Putamen (tissue), 1 donor: ENCODE data around the gene PPHLN1.

Experiments
- DNase-seq: peaks from one replicate; pipeline ENCODE4 v3.0.0-alpha.2; 2016; ENCODE audit warnings: low spot score

The PPHLN1 gene

GRCh38 chr12:42325653-42326474 lies at the start of gene PPHLN1, which contains the start of gene ZCRB1:
PPHLN1 (plus strand) TSS chr12:42326167; CDS start chr12:42335903, 9,736 bp downstream.
ZCRB1 (minus strand) TSS chr12:42326094; CDS start chr12:42324102, 1,992 bp downstream.
- DNase-seq: peak; percentile 75

DNA sequence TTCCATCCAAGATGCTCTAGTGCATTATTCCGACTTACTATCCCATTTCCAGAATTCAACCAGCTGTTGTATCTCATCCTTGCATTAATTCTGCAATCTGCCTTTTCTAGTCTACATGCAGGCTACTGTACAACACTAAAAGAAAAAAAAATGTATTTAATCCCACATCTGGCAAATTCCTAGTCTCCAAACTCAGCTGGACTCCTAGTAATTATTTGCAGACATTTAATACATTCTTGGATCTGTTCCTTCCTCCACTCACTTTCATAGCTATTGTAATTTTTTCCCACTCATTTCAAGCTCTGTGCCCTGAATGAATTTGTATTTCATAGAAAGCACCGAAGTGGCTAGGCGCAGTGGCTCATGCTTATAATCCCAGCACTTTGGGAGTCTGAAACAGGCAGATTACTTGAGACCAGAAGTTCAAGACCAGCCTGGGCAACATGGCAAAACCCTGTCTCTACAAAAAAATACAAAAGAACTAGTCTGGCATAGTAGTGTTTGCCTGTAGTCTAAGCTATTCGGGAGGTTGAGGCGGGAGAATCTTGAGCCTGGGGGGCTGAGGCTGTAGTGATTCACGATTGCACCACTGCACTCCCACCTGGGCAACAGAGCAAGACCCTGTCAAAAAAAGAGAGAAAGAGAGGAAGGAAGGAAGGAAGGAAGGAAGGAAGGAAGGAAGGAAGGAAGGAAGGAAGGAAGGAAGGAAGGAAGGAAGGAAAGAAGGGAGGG lies 48.4 kb upstream of the PPHLN1 start:
- DNase-seq: no peak

- DNase-seq: no peak
Measured at GRCh38 chr12:42278128-42278510, 47.8 kb upstream of the PPHLN1 start.

DNA sequence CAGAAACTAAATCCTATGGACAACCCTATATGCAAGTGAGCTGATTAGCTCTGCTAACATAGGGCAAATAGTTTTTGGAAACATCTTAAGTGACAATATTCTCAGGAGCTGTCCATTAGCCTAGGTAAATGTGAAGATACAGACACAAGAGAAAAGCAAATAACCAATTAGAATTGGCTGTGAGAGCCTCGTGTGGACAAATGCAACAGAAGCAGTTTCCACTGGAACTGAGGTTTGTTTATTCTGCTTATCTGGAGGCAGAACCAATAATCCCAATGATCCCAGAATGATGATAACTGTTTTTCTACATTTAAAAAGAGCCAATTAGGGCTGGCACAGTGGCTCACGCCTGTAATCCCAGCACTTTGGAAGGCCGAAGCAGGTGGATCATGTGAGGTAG lies 44.7 kb upstream of the PPHLN1 start:
- DNase-seq: no peak

- no peak for DNase-seq
Measured at GRCh38 chr12:42281844-42282243, 44.1 kb upstream of the PPHLN1 start.

- no peak for DNase-seq
Measured at GRCh38 chr12:42282294-42282693, 43.7 kb upstream of the PPHLN1 start.

DNA sequence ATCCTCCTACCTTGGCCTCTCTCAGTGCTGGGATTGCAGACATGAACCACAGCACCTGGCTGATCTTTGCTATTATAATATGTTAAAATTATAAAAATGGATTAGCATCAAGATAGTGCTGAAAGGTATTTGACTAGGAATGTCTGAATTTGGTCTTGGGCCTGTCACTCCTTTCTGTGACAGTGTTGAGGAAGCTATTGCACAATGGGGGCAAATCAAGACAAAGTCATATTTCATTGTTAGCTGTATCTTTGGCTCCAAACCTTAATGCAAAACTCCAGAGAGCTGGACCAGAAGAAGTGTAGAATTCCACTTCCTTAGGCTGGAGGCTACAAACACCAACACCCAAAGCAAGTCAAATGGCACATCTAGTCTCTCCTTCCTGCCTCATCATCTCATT lies 42.2 kb upstream of the PPHLN1 start:
- no peak for DNase-seq

- no peak for DNase-seq
Measured at GRCh38 chr12:42284157-42284556, 41.8 kb upstream of the PPHLN1 start.

GRCh38 chr12:42284876-42285275 lies 41.1 kb upstream of the PPHLN1 start:
- DNase-seq: peak; percentile 10

- no peak for DNase-seq
Measured at GRCh38 chr12:42285431-42285830, 40.5 kb upstream of the PPHLN1 start.

- DNase-seq: no peak
Measured at GRCh38 chr12:42286741-42287140, 39.2 kb upstream of the PPHLN1 start.

DNA sequence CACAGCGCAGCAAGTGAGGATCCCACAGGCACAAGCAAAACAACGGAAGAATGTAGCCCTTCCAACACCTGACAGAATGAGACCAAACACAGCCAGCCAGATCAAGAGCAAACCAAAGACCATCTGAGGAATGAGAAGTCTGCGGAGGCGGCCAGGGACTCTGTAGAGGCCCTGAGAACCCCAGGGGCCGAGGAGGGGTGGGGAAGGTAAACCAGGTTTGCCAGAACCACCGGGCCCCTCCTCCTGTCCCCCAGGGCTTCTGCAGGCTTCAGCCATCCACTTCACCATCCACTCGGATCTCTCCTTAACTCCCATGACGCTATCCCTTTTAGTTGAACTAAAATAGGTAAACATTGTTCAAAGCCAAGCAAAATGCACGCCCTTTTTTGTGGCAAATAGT lies 37.4 kb upstream of the PPHLN1 start:
- DNase-seq: no peak

- DNase-seq: no peak
Measured at GRCh38 chr12:42291680-42292079, 34.3 kb upstream of the PPHLN1 start.

- no peak for DNase-seq
Measured at GRCh38 chr12:42296503-42297109, 29.4 kb upstream of the PPHLN1 start.

- no peak for DNase-seq
Measured at GRCh38 chr12:42298887-42299286, 27.1 kb upstream of the PPHLN1 start.

- no peak for DNase-seq
Measured at GRCh38 chr12:42299392-42300308, 26.3 kb upstream of the PPHLN1 start.

GRCh38 chr12:42306297-42306696 lies 19.7 kb upstream of the PPHLN1 start:
- no peak for DNase-seq

GRCh38 chr12:42308390-42308789 lies 17.6 kb upstream of the PPHLN1 start:
- no peak for DNase-seq

- DNase-seq: no peak
Measured at GRCh38 chr12:42309996-42310395, 16.0 kb upstream of the PPHLN1 start.

GRCh38 chr12:42315108-42315507 lies 10.9 kb upstream of the PPHLN1 start:
- DNase-seq: no peak

DNA sequence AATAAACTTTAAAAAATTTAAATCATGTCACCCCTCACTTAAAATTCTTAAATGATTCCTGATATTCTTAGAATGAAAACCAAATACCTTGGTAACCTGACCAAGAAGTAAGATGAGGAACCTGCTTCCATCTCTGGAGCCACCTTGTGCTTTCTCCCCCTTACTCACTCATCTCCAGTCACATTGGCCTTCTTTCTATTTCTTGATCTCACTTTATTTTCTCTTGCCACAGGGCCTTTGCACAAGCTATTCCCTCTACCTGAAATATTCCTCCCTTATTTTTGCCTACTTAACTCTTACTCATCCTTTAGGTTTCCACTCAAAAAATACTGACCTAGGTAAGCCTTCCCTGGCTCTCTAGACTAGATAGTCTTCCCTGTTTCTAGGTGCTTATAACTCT lies 5.2 kb upstream of the PPHLN1 start:
- no peak for DNase-seq

DNA sequence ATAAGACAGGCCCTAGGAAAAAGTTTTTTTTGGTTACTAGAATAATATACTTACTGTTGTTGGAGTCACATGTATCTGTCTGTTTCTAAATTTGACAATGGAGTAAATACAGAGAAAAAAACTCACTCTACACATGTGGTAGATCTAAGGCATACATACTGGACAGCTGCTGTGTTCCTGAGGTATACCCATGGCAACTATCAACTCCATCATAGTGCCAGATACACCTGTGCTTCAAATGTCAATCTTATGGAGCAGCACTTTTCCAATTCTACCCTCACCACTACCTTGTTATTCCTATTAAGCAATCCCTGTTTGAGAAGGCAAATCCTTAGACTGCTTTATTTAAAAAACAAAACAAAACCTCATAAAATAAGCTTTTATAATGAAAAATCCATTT lies 3.4 kb upstream of the PPHLN1 start:
- no peak for DNase-seq
